ENCODE measurements around the gene MDM2.

Gene MDM2

DNA sequence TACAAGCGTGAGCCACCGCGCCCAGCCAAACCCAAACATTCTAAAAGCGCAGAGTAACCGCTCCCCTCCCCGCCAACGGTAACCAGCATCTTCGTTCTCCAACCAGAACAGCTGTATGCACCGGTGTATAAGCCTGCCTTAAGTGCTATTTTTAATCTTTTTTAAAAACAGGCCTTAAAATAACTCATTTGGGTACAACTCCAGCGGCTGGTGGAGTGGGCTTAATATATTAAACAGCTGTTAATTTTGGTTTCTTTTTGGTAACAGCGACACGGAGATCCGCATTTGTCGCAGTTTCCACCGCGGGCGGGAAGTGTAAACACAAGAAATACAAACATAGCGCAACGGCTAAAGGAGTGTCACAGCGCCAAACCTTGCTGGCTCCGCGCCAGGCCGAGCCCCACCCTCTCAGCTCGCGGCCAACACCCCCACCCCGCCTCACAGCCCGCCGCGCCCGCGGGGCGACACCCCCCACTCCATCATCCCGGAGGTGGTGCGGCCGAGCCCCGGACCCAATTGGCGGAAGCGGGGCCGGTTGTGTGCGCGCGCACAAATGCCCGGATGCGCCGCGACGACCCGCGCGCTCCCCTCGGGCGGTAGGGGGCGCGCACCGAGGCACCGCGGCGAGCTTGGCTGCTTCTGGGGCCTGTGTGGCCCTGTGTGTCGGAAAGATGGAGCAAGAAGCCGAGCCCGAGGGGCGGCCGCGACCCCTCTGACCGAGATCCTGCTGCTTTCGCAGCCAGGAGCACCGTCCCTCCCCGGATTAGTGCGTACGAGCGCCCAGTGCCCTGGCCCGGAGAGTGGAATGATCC, at the start of gene MDM2:
Gene MDM2, plus strand, starts transcription at position 602 of the 812 bp plus-strand sequence. CDS start 301 bp downstream, outside the sequence.
- H3K36me3 ChIP-seq (ENCODE audit: control insufficient read depth in 1 of 2, insufficient read depth in 2 of 2, low read length in 2 of 2): peaks cover under 1 to 4% of the 10 kb centered on the region in 2 donors
- H3K27me3 ChIP-seq (ENCODE audit: low read depth, low read length): no peaks in the 10 kb centered on the region
- H3K9me3 ChIP-seq (ENCODE audit: control insufficient read depth in 1 of 2, low read length in 2 of 2): no peaks in the 10 kb centered on the region
- peaks cover 4 to 12% of the 10 kb centered on the region in 2 donors for H3K4me1 ChIP-seq (ENCODE audit: control insufficient read depth in 1 of 2, insufficient read depth in 2 of 2, low read length in 2 of 2)
- H3K27ac ChIP-seq (ENCODE audit: low read length): peak within 1 kb of the TSS; percentile 99
- H3K4me3 ChIP-seq (ENCODE audit: low read depth in 1 of 2, low read length in 2 of 2): peak within 1 kb of the TSS; percentile 86 to 96

GRCh38 chr12:68759852-68760251, 48.1 kb upstream of the MDM2 start:
- H3K36me3 ChIP-seq (ENCODE audit: control insufficient read depth in 1 of 2, insufficient read depth in 2 of 2, low read length in 2 of 2): peaks cover 3 to 48% of the 10 kb centered on the region in 2 donors
- H3K27me3 ChIP-seq (ENCODE audit: low read depth, low read length): no peaks in the 10 kb centered on the region
- H3K9me3 ChIP-seq (ENCODE audit: control insufficient read depth in 1 of 2, low read length in 2 of 2): no peaks in the 10 kb centered on the region
- no peak overlapping the region for H3K4me3 ChIP-seq (ENCODE audit: low read depth in 1 of 2, low read length in 2 of 2)
- H3K27ac ChIP-seq (ENCODE audit: low read length): no peak overlapping the region
- no peaks in the 10 kb centered on the region for H3K4me1 ChIP-seq (ENCODE audit: control insufficient read depth in 1 of 2, insufficient read depth in 2 of 2, low read length in 2 of 2)

- Histone ChIP-seq H3K9me3 (ENCODE audit: control insufficient read depth in 1 of 2, low read length in 2 of 2) (no peaks in the 10 kb centered on the region), H3K27me3 (ENCODE audit: low read depth, low read length) (no peaks in the 10 kb centered on the region), H3K4me1 (ENCODE audit: control insufficient read depth in 1 of 2, insufficient read depth in 2 of 2, low read length in 2 of 2) (no peaks in the 10 kb centered on the region), H3K4me3 (ENCODE audit: low read depth in 1 of 2, low read length in 2 of 2) (no peak overlapping the region), H3K27ac (ENCODE audit: low read length) (no peak overlapping the region), H3K36me3 (ENCODE audit: control insufficient read depth in 1 of 2, insufficient read depth in 2 of 2, low read length in 2 of 2) (peaks cover 0 to 39% of the 10 kb centered on the region in 2 donors)
Measured at GRCh38 chr12:68760806-68761441, 47.1 kb upstream of the MDM2 start.

GRCh38 chr12:68761442-68761812, 46.5 kb upstream of the MDM2 start:
- peaks cover 0 to 37% of the 10 kb centered on the region in 2 donors for H3K36me3 ChIP-seq (ENCODE audit: control insufficient read depth in 1 of 2, insufficient read depth in 2 of 2, low read length in 2 of 2)
- H3K4me3 ChIP-seq (ENCODE audit: low read depth in 1 of 2, low read length in 2 of 2): no peak overlapping the region
- H3K27ac ChIP-seq (ENCODE audit: low read length): no peak overlapping the region
- H3K4me1 ChIP-seq (ENCODE audit: control insufficient read depth in 1 of 2, insufficient read depth in 2 of 2, low read length in 2 of 2): no peaks in the 10 kb centered on the region
- no peaks in the 10 kb centered on the region for H3K9me3 ChIP-seq (ENCODE audit: control insufficient read depth in 1 of 2, low read length in 2 of 2)
- H3K27me3 ChIP-seq (ENCODE audit: low read depth, low read length): no peaks in the 10 kb centered on the region

- Histone ChIP-seq H3K9me3 (ENCODE audit: control insufficient read depth in 1 of 2, low read length in 2 of 2) (no peaks in the 10 kb centered on the region), H3K4me1 (ENCODE audit: control insufficient read depth in 1 of 2, insufficient read depth in 2 of 2, low read length in 2 of 2) (no peaks in the 10 kb centered on the region), H3K4me3 (ENCODE audit: low read depth in 1 of 2, low read length in 2 of 2) (no peak overlapping the region), H3K36me3 (ENCODE audit: control insufficient read depth in 1 of 2, insufficient read depth in 2 of 2, low read length in 2 of 2) (peaks cover 0 to 36% of the 10 kb centered on the region in 2 donors), H3K27ac (ENCODE audit: low read length) (no peak overlapping the region), H3K27me3 (ENCODE audit: low read depth, low read length) (no peaks in the 10 kb centered on the region)
Measured at GRCh38 chr12:68761901-68762630, 45.9 kb upstream of the MDM2 start.

DNA sequence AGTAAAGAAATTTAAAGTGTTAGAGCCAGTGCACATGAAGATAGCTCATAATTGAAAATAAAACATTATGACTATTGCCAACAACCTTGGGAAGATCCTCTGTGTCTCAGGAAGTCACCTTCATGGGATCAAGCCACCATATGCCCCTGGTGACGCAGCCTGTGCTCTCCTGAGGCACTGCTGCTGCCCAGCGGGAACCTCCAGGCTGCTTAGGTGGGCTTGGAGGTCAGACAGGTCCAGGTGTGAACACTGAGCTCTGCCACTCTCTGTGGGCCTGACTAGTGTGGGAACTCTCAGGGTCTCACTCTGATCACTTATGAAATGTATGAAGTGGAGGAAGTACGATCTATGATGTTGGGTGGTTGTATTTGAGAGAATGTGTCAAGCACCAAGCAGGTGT, 45.3 kb upstream of the MDM2 start:
- Histone ChIP-seq H3K9me3 (ENCODE audit: control insufficient read depth in 1 of 2, low read length in 2 of 2) (no peaks in the 10 kb centered on the region), H3K36me3 (ENCODE audit: control insufficient read depth in 1 of 2, insufficient read depth in 2 of 2, low read length in 2 of 2) (peaks cover 0 to 37% of the 10 kb centered on the region in 2 donors), H3K27me3 (ENCODE audit: low read depth, low read length) (no peaks in the 10 kb centered on the region), H3K27ac (ENCODE audit: low read length) (no peak overlapping the region), H3K4me3 (ENCODE audit: low read depth in 1 of 2, low read length in 2 of 2) (no peak overlapping the region), H3K4me1 (ENCODE audit: control insufficient read depth in 1 of 2, insufficient read depth in 2 of 2, low read length in 2 of 2) (no peaks in the 10 kb centered on the region)

DNA sequence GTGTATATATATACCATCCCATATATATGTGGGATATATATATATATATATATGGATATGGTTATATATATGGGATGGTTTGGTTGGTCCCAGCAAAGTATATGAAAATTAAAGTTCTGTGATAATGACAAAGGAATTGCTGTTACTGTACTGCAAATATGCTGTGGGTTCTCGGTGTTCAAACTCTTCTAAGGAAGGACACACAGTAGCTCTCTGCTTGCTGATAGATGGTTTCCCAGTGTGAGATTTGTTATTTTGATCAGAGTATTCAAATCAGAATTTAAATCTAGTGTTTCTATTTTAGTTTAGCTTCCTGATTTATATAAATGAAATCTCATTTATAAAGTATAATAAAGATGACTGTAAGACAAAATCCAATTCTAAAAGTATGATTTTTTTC, 42.3 kb upstream of the MDM2 start:
- no peak overlapping the region for H3K4me3 ChIP-seq (ENCODE audit: low read depth in 1 of 2, low read length in 2 of 2)
- H3K36me3 ChIP-seq (ENCODE audit: control insufficient read depth in 1 of 2, insufficient read depth in 2 of 2, low read length in 2 of 2): peaks cover 0 to 32% of the 10 kb centered on the region in 2 donors
- H3K27me3 ChIP-seq (ENCODE audit: low read depth, low read length): no peaks in the 10 kb centered on the region
- H3K4me1 ChIP-seq (ENCODE audit: control insufficient read depth in 1 of 2, insufficient read depth in 2 of 2, low read length in 2 of 2): no peaks in the 10 kb centered on the region
- no peaks in the 10 kb centered on the region for H3K9me3 ChIP-seq (ENCODE audit: control insufficient read depth in 1 of 2, low read length in 2 of 2)
- H3K27ac ChIP-seq (ENCODE audit: low read length): no peak overlapping the region

DNA sequence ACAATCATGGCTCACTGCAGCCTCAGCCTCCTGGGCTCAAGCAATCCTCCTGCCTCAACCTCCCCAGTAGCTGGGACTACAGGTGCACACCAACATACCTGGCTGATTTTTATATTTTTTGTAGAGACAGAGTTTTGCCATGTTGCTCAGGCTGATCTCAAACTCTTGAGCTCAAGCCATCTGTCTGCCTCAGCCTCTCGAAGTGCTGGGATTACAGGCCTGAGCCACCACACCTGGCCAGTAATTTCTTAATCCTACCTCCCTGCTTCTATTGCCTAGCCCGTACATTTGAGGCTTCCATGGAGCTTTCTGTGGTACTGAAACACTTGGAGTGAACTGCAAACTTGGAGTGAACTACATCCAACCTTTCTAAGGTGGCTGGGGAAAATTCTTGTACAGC, 41.3 kb upstream of the MDM2 start:
- peaks cover 0 to 28% of the 10 kb centered on the region in 2 donors for H3K36me3 ChIP-seq (ENCODE audit: control insufficient read depth in 1 of 2, insufficient read depth in 2 of 2, low read length in 2 of 2)
- no peak overlapping the region for H3K27ac ChIP-seq (ENCODE audit: low read length)
- H3K4me3 ChIP-seq (ENCODE audit: low read depth in 1 of 2, low read length in 2 of 2): no peak overlapping the region
- no peaks in the 10 kb centered on the region for H3K9me3 ChIP-seq (ENCODE audit: control insufficient read depth in 1 of 2, low read length in 2 of 2)
- H3K27me3 ChIP-seq (ENCODE audit: low read depth, low read length): no peaks in the 10 kb centered on the region
- no peaks in the 10 kb centered on the region for H3K4me1 ChIP-seq (ENCODE audit: control insufficient read depth in 1 of 2, insufficient read depth in 2 of 2, low read length in 2 of 2)

- Histone ChIP-seq H3K4me1 (ENCODE audit: control insufficient read depth in 1 of 2, insufficient read depth in 2 of 2, low read length in 2 of 2) (no peaks in the 10 kb centered on the region), H3K4me3 (ENCODE audit: low read depth in 1 of 2, low read length in 2 of 2) (no peak overlapping the region), H3K9me3 (ENCODE audit: control insufficient read depth in 1 of 2, low read length in 2 of 2) (no peaks in the 10 kb centered on the region), H3K27ac (ENCODE audit: low read length) (no peak overlapping the region), H3K27me3 (ENCODE audit: low read depth, low read length) (no peaks in the 10 kb centered on the region), H3K36me3 (ENCODE audit: control insufficient read depth in 1 of 2, insufficient read depth in 2 of 2, low read length in 2 of 2) (peaks cover 0 to 23% of the 10 kb centered on the region in 2 donors)
Measured at GRCh38 chr12:68767191-68767590, 40.8 kb upstream of the MDM2 start.

GRCh38 chr12:68768431-68768939, 39.5 kb upstream of the MDM2 start:
- H3K27ac ChIP-seq (ENCODE audit: low read length): no peak overlapping the region
- H3K4me1 ChIP-seq (ENCODE audit: control insufficient read depth in 1 of 2, insufficient read depth in 2 of 2, low read length in 2 of 2): no peaks in the 10 kb centered on the region
- no peak overlapping the region for H3K4me3 ChIP-seq (ENCODE audit: low read depth in 1 of 2, low read length in 2 of 2)
- H3K9me3 ChIP-seq (ENCODE audit: control insufficient read depth in 1 of 2, low read length in 2 of 2): no peaks in the 10 kb centered on the region
- no peaks in the 10 kb centered on the region for H3K27me3 ChIP-seq (ENCODE audit: low read depth, low read length)
- peaks cover 0 to 14% of the 10 kb centered on the region in 2 donors for H3K36me3 ChIP-seq (ENCODE audit: control insufficient read depth in 1 of 2, insufficient read depth in 2 of 2, low read length in 2 of 2)

GRCh38 chr12:68769941-68770340, 38.0 kb upstream of the MDM2 start:
- Histone ChIP-seq H3K36me3 (ENCODE audit: control insufficient read depth in 1 of 2, insufficient read depth in 2 of 2, low read length in 2 of 2) (peaks cover 0 to 6% of the 10 kb centered on the region in 2 donors), H3K27me3 (ENCODE audit: low read depth, low read length) (no peaks in the 10 kb centered on the region), H3K9me3 (ENCODE audit: control insufficient read depth in 1 of 2, low read length in 2 of 2) (no peaks in the 10 kb centered on the region), H3K4me1 (ENCODE audit: control insufficient read depth in 1 of 2, insufficient read depth in 2 of 2, low read length in 2 of 2) (no peaks in the 10 kb centered on the region), H3K4me3 (ENCODE audit: low read depth in 1 of 2, low read length in 2 of 2) (no peak overlapping the region), H3K27ac (ENCODE audit: low read length) (no peak overlapping the region)

All from muscle layer of duodenum (tissue), 2 donors.